ENCODE results near the gene SETBP1.

DNA sequence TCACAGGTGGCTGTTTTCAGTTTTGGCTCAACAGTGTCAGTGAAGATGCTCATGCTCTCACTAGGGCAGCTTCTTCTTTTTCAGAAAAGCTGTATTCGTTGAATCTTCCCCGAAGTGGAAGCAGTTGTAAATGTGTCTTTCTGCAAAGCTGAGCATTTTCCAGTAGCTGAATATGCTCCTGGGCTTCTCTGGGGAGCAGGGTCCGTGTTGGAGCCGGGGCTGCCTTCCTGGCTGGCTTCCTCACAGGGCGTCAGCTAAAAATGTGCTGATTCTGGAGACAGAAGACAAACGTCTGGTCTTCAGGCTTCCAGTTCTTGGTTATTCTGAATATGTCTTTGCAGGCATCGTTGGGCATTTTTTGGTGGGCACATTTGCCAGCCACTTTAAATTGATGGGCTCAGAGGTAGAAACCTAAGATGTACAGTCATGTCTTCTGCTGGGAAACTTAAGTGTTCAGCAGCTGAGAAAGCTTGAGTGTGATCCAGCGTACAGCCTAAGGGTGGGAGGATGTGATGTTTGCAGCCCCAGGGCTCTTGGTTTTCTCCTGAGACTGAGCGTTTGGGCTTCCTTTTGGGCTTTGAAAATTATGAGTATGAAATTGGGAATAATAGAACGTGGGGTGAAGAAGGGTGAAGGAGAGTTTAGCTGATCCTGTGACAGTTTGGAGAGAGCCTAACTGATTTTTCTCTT lies 19.0 kb downstream of the SETBP1 start:
- TF ChIP-seq POLR2AphosphoS5 (IDR thresholded peaks at IDR 0.05; ENCODE audit: borderline replicate concordance, low read depth, low read length) (no peak), EZH2 (IDR thresholded peaks at IDR 0.05) (no peak)

Data from SK-N-MC (cell line).